Fibroblast of villous mesenchyme (primary cell): ENCODE measurements around the gene NASP. TPM values are rescaled to one million over a fixed set of nuclear protein-coding genes. Genes with fewer than 3 reads are reported as not detected.

Source experiments
- DNase-seq: peaks from one replicate; pipeline ENCODE4 v3.0.0-alpha.2; 2010; ENCODE audit warnings: low read depth
- H3K4me3 ChIP-seq: 2 replicates; pipeline ENCODE4 v1.5.1; 2011; ENCODE audit warnings: low read depth, mild to moderate bottlenecking, low read length
- CTCF ChIP-seq: IDR thresholded peaks from 2 replicates; pipeline ENCODE4 v1.5.1; 2012; ENCODE audit warnings: low read depth, mild to moderate bottlenecking, low read length; ENCODE audit not compliant: insufficient read depth
- total RNA-seq: library from RNA; depleted of rRNA; stranded (reverse); fragments of >200 nt; gene quantifications from 2 replicates; pipeline ENCODE4 v1.2.3, GENCODE V29; 2012

The NASP gene
- total RNA-seq, 1 donor, result 50.5 TPM

DNA sequence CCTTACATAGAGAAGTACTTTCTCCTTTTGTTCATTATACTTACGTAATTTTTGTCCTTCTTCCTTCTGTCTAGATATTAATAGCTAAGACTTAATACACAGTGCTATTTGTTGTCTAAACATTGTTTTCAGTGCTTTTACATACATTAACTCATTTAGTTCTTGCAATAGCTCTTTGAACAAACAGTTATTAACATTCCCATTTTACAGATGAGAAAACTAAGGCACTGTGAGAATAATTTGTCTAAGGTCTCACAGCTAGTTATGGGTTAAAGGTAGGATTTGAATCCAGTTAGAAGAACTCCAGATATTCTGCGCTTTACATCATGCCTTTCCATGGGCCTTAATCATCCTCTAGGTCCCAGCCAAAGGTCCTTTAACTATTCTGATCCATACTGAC is 20.4 kb downstream of the NASP start:
- TF ChIP-seq CTCF, result no peak
- no peak overlapping the region for H3K4me3 ChIP-seq
- DNase-seq, result no peak

- no peak overlapping the region for H3K4me3 ChIP-seq
- DNase-seq, result no peak
- TF ChIP-seq CTCF, result no peak
Observed at GRCh38 chr1:45607404-45608074, 23.7 kb downstream of the NASP start.

- DNase-seq, result no peak
- TF ChIP-seq CTCF, result no peak
- H3K4me3 ChIP-seq, result no peak overlapping the region
Observed at GRCh38 chr1:45608175-45609156, 24.6 kb downstream of the NASP start.

DNA sequence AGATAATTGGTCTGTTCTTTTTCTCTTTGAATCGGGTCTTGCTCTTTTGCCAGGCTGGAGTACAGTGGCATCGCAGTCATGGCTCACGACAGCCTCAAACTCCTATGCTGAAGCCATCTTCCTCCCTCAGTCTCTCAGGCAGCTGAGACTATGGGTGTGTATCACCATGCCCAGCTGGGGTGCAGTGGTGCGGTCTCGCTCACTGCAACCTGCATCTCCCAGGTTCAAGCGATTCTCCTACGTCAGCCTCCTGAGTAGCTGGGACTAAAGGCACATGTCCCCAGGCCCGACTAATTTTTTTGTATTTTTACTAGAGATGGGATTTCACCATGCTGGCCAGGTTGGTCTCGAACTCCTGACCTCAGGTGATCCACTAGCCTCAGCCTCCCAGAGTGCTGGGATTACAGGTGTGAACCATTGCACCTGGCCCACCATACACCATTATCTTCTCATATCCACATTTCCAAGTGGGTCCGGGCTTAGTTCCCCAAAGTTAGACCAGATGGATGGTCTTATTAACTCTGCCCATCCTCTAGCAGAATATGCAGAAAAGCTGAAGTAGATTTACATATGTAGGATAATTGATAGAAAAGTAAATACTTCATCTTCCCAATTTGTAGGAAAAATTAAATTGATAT is 26.9 kb downstream of the NASP start:
- DNase-seq, result no peak
- H3K4me3 ChIP-seq, result no peak overlapping the region
- TF ChIP-seq CTCF, result no peak

DNA sequence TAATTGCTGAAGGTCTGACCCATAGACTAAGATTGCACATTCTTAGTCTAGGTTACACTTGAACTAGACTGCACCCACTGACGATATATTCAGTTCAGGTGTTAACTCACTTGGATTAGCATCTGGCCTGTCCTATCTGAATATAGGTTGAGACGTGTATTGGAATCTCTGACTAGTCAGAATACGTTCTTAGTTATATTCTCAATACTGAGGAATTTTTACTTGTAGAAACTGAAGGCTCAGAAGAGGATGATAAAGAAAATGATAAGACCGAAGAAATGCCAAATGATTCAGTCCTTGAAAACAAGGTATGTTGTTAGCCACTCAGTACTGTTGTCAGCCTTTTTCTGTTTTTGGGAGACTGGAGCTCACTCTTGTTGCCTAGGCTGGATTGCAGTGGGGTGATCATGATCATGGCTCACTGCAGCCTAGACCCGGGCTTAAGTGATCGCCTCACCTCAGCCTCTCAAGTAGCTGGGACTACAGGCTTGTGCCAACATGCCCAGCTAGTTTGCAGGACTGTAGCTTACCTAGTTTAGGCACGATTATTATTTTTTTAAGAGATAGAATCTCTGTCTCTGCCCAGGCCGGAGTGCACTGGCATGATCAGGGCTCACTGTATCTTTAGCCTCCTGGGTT is 29.2 kb downstream of the NASP start:
- no peak overlapping the region for H3K4me3 ChIP-seq
- no peak for TF ChIP-seq CTCF
- no peak for DNase-seq

DNA sequence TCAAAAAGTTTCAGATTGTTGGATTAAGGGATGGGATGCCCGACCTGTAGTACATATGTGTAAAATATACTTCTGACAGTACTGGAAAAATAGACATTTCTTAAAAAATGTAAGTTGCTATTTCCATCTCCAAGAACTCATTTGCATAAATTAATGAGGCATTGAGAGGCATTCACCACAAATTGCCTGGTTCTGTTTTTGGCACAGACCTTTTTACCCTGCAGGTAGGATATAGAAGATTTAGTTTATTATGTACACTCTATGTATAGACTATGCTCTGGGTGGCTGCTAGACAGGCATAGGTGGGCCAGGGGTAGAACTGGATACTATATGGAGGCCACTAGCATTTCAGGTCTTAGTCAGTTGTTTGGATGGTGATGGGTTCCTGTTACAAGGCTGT is 32.0 kb downstream of the NASP start:
- H3K4me3 ChIP-seq, result no peak overlapping the region
- no peak for TF ChIP-seq CTCF
- DNase-seq, result no peak
